SK-N-MC (cell line): ENCODE results near the gene JADE1.
A peak's percentile ranks its signal among the peaks of the same experiment; 100 is the strongest.

Experiments used
- DNase-seq: peaks from one replicate; pipeline ENCODE4 v3.0.0-alpha.2; 2011; ENCODE audit warnings: low read depth, low spot score
- H3K27ac ChIP-seq: fragments of 200-600 bp; sonication (generic); 2 replicates; pipeline ENCODE4 v1.5.1; 2016; ENCODE audit warnings: mixed run types
- H3K36me3 ChIP-seq: fragments of 200-600 bp; sonication (generic); 2 replicates; pipeline ENCODE4 v1.6.1; 2017; ENCODE audit warnings: antibody characterized with exemption, low read length, mixed read lengths; ENCODE audit not compliant: insufficient read depth
- H3K4me3 ChIP-seq: fragments of 200-600 bp; sonication (generic); 2 replicates; pipeline ENCODE4 v1.5.1; 2016
- H3K9ac ChIP-seq: fragments of 200-600 bp; sonication (generic); 2 replicates; pipeline ENCODE4 v1.8.0; 2017; ENCODE audit warnings: mixed run types, mixed read lengths; ENCODE audit not compliant: insufficient read length
- H3K9me3 ChIP-seq: fragments of 200-600 bp; sonication (generic); 2 replicates; pipeline ENCODE4 v1.6.1; 2017; ENCODE audit warnings: low read depth, mild to moderate bottlenecking, antibody characterized with exemption, low read length, moderate library complexity, mixed read lengths
- EZH2 ChIP-seq: fragments of 200-600 bp; sonication (generic); IDR thresholded peaks from one replicate; pipeline ENCODE4 v1.6.1; 2017; ENCODE audit warnings: antibody characterized with exemption
- FOXP2 ChIP-seq: optimal IDR thresholded peaks from 2 replicates; pipeline ENCODE3; 2011; ENCODE audit warnings: mild to moderate bottlenecking, moderate library complexity; ENCODE audit not compliant: insufficient read depth; ENCODE audit errors: extremely low read length, control extremely low read depth
- POLR2AphosphoS5 ChIP-seq: IDR thresholded peaks from 2 replicates; pipeline ENCODE4 v1.6.1; 2012; ENCODE audit warnings: mild to moderate bottlenecking, low read depth, low read length, borderline replicate concordance

JADE1 gene

DNA sequence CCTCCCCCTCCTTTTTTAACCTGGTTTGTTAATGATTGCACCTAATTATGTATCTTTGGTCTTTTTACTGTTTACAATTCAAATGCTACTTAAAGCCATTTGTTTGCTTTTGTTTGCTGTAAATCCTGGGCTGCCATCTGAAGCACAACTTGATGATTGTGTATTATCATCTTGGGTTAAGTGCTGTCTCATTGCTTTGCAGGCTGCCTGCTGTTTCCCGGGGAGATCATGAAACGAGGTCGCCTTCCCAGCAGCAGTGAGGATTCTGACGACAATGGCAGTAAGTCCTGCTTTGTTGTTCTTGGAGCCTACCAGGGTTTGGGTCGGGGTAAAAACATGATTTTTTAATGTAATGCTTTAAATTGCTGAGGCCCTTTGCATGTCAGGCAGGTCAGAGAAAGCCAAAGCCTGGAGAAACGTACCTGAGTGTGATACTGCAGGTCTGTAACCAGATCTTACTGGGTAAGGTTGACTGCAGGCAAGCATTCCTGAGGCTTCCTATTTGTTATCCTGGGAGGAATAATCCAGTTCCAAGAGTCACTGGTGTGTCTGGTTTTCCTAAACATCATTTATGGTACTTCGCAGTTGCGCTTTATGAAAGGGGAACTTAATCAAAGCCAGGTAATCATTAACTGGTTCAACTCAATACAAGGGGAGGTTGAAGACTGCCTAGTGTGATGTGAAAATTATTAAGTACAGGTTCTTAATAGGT is 22.2 kb downstream of the JADE1 start:
- peak overlapping the region; percentile 41 for H3K4me3 ChIP-seq
- H3K27ac ChIP-seq = no peak overlapping the region
- no peak for DNase-seq
- peaks cover 21% of the 10 kb centered on the region for H3K36me3 ChIP-seq
- H3K9me3 ChIP-seq = no peaks in the 10 kb centered on the region
- H3K9ac ChIP-seq = no peak overlapping the region
- TF ChIP-seq EZH2 = no peak
- TF ChIP-seq FOXP2 = no peak
- TF ChIP-seq POLR2AphosphoS5 = no peak

DNA sequence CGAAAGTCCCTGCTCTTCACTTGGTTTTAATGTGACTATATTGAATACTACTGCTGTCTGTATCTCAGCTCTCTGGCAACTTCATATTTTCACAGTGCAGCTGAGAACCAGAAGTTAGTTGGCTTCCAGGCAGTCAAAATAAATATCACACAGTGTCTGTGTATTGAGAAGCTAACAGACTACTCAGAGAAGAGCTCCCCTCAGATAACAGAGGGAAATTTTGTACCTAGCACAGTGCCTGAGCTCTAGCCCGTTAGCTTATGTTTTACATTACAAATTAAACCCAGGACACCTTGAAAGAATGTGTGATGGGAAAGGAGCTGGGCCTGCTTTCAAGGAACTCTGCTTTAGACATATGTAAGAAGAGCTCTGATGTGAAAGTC is 22.7 kb downstream of the JADE1 start:
- peaks cover 21% of the 10 kb centered on the region for H3K36me3 ChIP-seq
- no peak for DNase-seq
- H3K27ac ChIP-seq = no peak overlapping the region
- no peak overlapping the region for H3K4me3 ChIP-seq
- H3K9me3 ChIP-seq = no peaks in the 10 kb centered on the region
- H3K9ac ChIP-seq = no peak overlapping the region
- no peak for TF ChIP-seq POLR2AphosphoS5
- no peak for TF ChIP-seq FOXP2
- no peak for TF ChIP-seq EZH2

DNA sequence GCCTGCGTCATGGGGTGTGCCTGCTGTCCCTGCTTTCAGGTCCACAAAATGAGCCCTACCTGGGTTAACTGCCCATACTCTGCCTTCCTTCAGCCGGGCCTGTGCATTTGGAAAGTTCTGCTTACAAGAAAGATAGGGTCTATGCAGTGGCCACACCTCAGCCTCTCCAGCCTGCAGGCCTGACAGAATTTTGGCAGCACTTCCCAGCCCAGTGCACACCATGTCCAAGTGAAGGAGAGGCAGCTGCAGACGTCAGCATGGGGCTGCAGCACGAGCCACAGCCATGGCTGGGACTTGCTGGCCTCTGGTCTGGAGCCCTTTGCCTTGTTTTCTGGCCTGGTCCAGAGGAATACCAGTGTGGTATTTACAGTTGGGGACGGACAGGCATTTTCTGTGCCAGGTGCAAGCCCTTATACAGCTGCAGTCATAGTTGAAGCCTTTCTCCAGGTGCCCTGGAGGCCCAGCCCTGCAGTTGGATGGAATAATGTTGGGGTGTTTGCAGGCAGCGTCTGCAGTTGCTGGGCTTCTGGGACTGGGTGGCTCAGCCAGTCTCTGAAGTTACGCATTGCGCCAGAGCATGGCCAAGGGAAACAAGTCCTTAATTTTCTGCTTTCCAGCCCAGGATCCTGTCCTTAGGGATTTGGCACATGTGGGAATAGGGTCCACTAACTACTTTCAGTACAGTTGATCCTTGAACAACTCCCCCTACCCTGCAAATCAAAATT is 26.2 kb downstream of the JADE1 start:
- Histone ChIP-seq H3K36me3 (peaks cover 21% of the 10 kb centered on the region), H3K9me3 (no peaks in the 10 kb centered on the region), H3K4me3 (no peak overlapping the region), H3K9ac (no peak overlapping the region), H3K27ac (no peak overlapping the region)
- no peak for DNase-seq
- TF ChIP-seq EZH2 (no peak), FOXP2 (no peak), POLR2AphosphoS5 (no peak)

DNA sequence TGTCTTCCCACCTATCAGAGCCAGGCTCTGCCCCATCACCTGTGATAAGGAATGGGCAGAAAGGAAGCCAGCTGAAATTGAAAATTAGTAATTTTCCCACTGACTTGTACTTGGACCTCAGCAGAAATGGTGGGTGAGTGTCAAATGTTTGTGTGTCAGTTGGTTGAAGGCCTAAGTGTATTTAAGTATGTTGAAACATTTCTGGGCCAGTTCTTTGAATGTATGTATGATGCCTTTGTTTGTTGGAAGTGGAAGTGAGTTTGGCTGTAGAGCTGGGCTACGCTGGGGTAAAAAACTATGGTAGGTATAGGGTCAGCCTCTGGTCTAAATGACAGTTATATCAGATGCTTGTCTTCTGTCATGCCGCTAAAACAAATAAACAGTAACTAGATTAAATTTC is 27.7 kb downstream of the JADE1 start:
- TF ChIP-seq FOXP2 (no peak), POLR2AphosphoS5 (no peak), EZH2 (no peak)
- Histone ChIP-seq H3K36me3 (peaks cover 24% of the 10 kb centered on the region), H3K27ac (no peak overlapping the region), H3K9ac (no peak overlapping the region), H3K9me3 (no peaks in the 10 kb centered on the region), H3K4me3 (no peak overlapping the region)
- no peak for DNase-seq

DNA sequence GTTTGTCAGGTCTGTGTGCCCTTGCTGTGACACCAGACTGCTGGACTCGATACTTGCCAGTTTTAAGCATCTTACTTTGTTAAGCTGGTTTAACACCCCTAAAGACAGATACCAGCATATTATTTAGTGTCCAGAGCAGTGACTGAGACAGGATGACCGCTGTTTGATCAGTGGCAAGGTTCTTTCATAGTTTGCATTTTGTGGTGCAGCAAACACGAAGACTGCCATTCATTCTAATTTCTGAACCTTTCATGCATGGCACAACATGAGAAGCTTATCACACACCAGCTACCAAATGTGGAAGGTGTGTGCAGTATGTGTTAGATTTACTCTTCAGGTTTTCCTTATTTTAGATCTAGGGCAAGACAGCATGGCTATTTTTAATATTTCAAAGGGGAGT is 28.2 kb downstream of the JADE1 start:
- no peak for TF ChIP-seq POLR2AphosphoS5
- no peak for TF ChIP-seq EZH2
- TF ChIP-seq FOXP2 = no peak
- Histone ChIP-seq H3K9ac (no peak overlapping the region), H3K9me3 (no peaks in the 10 kb centered on the region), H3K4me3 (no peak overlapping the region), H3K27ac (no peak overlapping the region), H3K36me3 (peaks cover 23% of the 10 kb centered on the region)
- no peak for DNase-seq

DNA sequence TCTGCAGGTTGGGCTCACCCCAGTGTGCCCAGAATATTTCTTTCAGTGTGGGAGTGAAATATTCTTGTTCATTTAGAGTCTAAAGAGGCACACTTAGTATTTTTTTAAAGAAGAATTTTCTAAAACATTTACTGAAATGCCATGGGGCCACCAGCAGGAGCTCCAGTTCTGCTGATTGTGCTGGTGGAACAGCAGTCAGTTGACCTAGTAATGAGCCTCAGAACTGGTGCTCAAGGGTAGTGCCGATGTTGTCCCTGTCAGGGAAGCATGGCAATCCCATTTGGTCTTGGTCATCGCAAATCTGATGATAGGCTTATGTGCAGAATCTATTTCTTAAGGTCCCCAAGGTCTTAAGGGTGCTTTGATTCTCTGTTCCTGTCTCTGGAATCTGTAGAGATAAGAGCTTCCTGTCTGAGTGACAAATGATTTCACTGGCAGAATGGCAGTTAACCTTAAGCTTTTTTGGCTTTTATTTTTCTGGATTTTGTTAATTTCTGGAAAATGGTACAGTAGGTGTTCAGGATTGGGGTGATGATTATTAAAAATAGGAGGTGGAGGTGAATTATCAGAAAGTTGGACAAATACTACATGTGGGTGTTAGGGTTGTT is 31.3 kb downstream of the JADE1 start:
- no peak overlapping the region for H3K9ac ChIP-seq

DNA sequence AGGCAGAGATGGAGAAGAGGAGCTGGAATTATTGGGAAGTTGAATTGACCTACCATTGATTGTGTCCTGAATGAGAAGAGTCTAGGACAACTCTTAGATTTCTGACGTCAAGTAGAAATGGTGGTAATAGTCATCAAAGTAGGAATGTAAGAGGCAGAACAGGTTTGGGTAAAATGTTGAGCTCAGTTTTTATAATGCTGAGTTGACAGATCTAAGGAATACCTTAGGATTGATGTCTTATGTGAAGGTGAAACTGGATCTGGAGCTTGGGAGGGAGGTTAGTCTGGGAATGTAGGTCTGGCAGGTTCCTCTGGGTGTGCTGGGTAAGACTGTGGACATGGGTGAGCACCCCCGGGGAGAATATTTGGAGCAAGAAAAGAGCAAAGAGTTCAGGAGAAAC is 31.9 kb downstream of the JADE1 start:
- H3K9me3 ChIP-seq = no peaks in the 10 kb centered on the region
- peaks cover 34% of the 10 kb centered on the region for H3K36me3 ChIP-seq
- H3K27ac ChIP-seq = no peak overlapping the region
- DNase-seq = no peak
- TF ChIP-seq EZH2 (no peak), FOXP2 (no peak), POLR2AphosphoS5 (no peak)
- H3K9ac ChIP-seq = no peak overlapping the region
- no peak overlapping the region for H3K4me3 ChIP-seq

More for the DNA sequence above, 31.3 kb downstream of the JADE1 start:
- DNase-seq = no peak
- H3K36me3 ChIP-seq = peaks cover 28% of the 10 kb centered on the region
- TF ChIP-seq EZH2 (no peak), POLR2AphosphoS5 (no peak), FOXP2 (no peak)
- no peak overlapping the region for H3K4me3 ChIP-seq
- no peaks in the 10 kb centered on the region for H3K9me3 ChIP-seq
- H3K27ac ChIP-seq = no peak overlapping the region

DNA sequence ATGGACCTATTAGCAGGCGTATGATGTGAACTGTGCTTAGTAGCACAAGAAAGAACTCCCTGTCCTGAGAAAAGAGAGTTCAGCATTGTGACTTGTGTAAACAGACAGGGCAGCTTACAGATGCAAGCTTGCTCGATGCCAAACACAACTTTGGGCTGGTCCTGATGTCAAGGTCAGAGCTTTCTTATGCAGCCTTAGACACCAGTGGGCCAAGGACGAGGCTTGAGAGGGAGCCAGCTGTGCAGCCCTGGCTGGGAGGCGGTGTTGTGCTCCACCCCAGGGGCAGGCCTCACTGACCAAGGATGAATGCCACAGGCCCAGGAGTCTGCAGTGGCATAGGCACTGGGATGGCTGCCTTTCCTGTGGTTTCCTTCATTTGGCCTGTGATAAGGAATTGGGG is 35.4 kb downstream of the JADE1 start:
- TF ChIP-seq FOXP2 (no peak), EZH2 (no peak), POLR2AphosphoS5 (no peak)
- peaks cover 60% of the 10 kb centered on the region for H3K36me3 ChIP-seq
- H3K27ac ChIP-seq = no peak overlapping the region
- no peak overlapping the region for H3K9ac ChIP-seq
- H3K9me3 ChIP-seq = no peaks in the 10 kb centered on the region
- DNase-seq = no peak
- H3K4me3 ChIP-seq = no peak overlapping the region
